ENCODE data around the gene HMG20A. TPM values are rescaled to one million over a fixed set of nuclear protein-coding genes. Genes with fewer than 3 reads are reported as not detected.

The HMG20A gene
- 10 to 100 TPM; 36.4 to 46.3 TPM for total RNA-seq

- CTCF ChIA-PET, result interaction anchor here (0.6 to 2.7 kb wide), 9 partner anchors 9 to 397 kb away, joined by 3 to 16 read pairs (median 5); no protein-coding TSS in a partner anchor
- peaks cover 2% of the 10 kb centered on the region for H3K27me3 Mint-ChIP-seq
- no peaks in the 10 kb centered on the region for H3K9me3 Mint-ChIP-seq (ENCODE audit: low read depth)
- H3K36me3 Mint-ChIP-seq, result peaks cover 12% of the 10 kb centered on the region
- DNase-seq (peak; percentile 83), ATAC-seq (peak; percentile 48)
- peaks cover 46% of the 10 kb centered on the region for H3K4me1 Mint-ChIP-seq
- peak within 1 kb of the TSS; percentile 99 for H3K27ac Mint-ChIP-seq
- H3K4me3 Mint-ChIP-seq, result peak within 1 kb of the TSS; percentile 99
Measured at GRCh38 chr15:77420610-77421369, at the start of gene HMG20A. TSS of gene HMG20A (plus strand) at chr15:77420888. CDS start at chr15:77458408, 37,520 bp downstream.

- H3K36me3 Mint-ChIP-seq, result peaks cover 2% of the 10 kb centered on the region
- DNase-seq, result no peak
- no peak for ATAC-seq
- H3K27me3 Mint-ChIP-seq, result no peaks in the 10 kb centered on the region
- H3K4me1 Mint-ChIP-seq, result peaks cover 7% of the 10 kb centered on the region
- CTCF ChIA-PET, result no interaction called here
- H3K9me3 Mint-ChIP-seq (ENCODE audit: low read depth), result no peaks in the 10 kb centered on the region
- no peak overlapping the region for H3K27ac Mint-ChIP-seq
- H3K4me3 Mint-ChIP-seq, result no peak overlapping the region
Measured at GRCh38 chr15:77371850-77372563, 48.7 kb upstream of the HMG20A start.

GRCh38 chr15:77373441-77373840 lies 47.2 kb upstream of the HMG20A start:
- no peak overlapping the region for H3K27ac Mint-ChIP-seq
- H3K36me3 Mint-ChIP-seq, result peaks cover 2% of the 10 kb centered on the region
- no peak for ATAC-seq
- peaks cover 7% of the 10 kb centered on the region for H3K4me1 Mint-ChIP-seq
- DNase-seq, result no peak
- H3K9me3 Mint-ChIP-seq (ENCODE audit: low read depth), result no peaks in the 10 kb centered on the region
- CTCF ChIA-PET, result no interaction called here
- no peaks in the 10 kb centered on the region for H3K27me3 Mint-ChIP-seq
- H3K4me3 Mint-ChIP-seq, result no peak overlapping the region

- DNase-seq (no peak), ATAC-seq (no peak)
- H3K9me3 Mint-ChIP-seq (ENCODE audit: low read depth), result no peaks in the 10 kb centered on the region
- H3K36me3 Mint-ChIP-seq, result peaks cover 2% of the 10 kb centered on the region
- CTCF ChIA-PET, result no interaction called here
- peaks cover 5% of the 10 kb centered on the region for H3K4me1 Mint-ChIP-seq
- no peaks in the 10 kb centered on the region for H3K27me3 Mint-ChIP-seq
- no peak overlapping the region for H3K27ac Mint-ChIP-seq
- H3K4me3 Mint-ChIP-seq, result no peak overlapping the region
Measured at GRCh38 chr15:77375133-77375532, 45.6 kb upstream of the HMG20A start.

GRCh38 chr15:77376770-77377169 lies 43.9 kb upstream of the HMG20A start:
- Mint-ChIP-seq H3K27ac (no peak overlapping the region), H3K4me1 (peaks cover 5% of the 10 kb centered on the region), H3K4me3 (no peak overlapping the region), H3K36me3 (no peaks in the 10 kb centered on the region), H3K27me3 (no peaks in the 10 kb centered on the region), H3K9me3 (ENCODE audit: low read depth) (no peaks in the 10 kb centered on the region)
- CTCF ChIA-PET, result no interaction called here
- ATAC-seq (no peak), DNase-seq (no peak)

- peaks cover 15% of the 10 kb centered on the region for H3K4me1 Mint-ChIP-seq
- no peak for DNase-seq
- H3K4me3 Mint-ChIP-seq, result no peak overlapping the region
- no peak overlapping the region for H3K27ac Mint-ChIP-seq
- ATAC-seq, result no peak
- peaks cover 2% of the 10 kb centered on the region for H3K36me3 Mint-ChIP-seq
- CTCF ChIA-PET, result interaction anchor here (1.1 kb wide), 1 partner anchor 10 kb away, joined by 3 read pairs; no protein-coding TSS in a partner anchor
- H3K9me3 Mint-ChIP-seq (ENCODE audit: low read depth), result no peaks in the 10 kb centered on the region
- no peaks in the 10 kb centered on the region for H3K27me3 Mint-ChIP-seq
Measured at GRCh38 chr15:77380033-77380432, 40.7 kb upstream of the HMG20A start.

- ATAC-seq, result no peak
- no peak for DNase-seq
- H3K9me3 Mint-ChIP-seq (ENCODE audit: low read depth), result no peaks in the 10 kb centered on the region
- H3K4me3 Mint-ChIP-seq, result no peak overlapping the region
- CTCF ChIA-PET, result no interaction called here
- H3K27me3 Mint-ChIP-seq, result no peaks in the 10 kb centered on the region
- H3K27ac Mint-ChIP-seq, result no peak overlapping the region
- H3K4me1 Mint-ChIP-seq, result peaks cover 19% of the 10 kb centered on the region
- peaks cover 2% of the 10 kb centered on the region for H3K36me3 Mint-ChIP-seq
Measured at GRCh38 chr15:77384086-77384485, 36.6 kb upstream of the HMG20A start.

- no peak overlapping the region for H3K27ac Mint-ChIP-seq
- no peak overlapping the region for H3K4me3 Mint-ChIP-seq
- CTCF ChIA-PET, result no interaction called here
- no peaks in the 10 kb centered on the region for H3K9me3 Mint-ChIP-seq (ENCODE audit: low read depth)
- ATAC-seq, result no peak
- H3K36me3 Mint-ChIP-seq, result peaks cover 2% of the 10 kb centered on the region
- H3K4me1 Mint-ChIP-seq, result peaks cover 19% of the 10 kb centered on the region
- no peaks in the 10 kb centered on the region for H3K27me3 Mint-ChIP-seq
- no peak for DNase-seq
Measured at GRCh38 chr15:77384589-77385359, 35.9 kb upstream of the HMG20A start.

- Mint-ChIP-seq H3K36me3 (peaks cover 2% of the 10 kb centered on the region), H3K9me3 (ENCODE audit: low read depth) (no peaks in the 10 kb centered on the region), H3K27ac (no peak overlapping the region), H3K4me3 (no peak overlapping the region), H3K27me3 (no peaks in the 10 kb centered on the region), H3K4me1 (peaks cover 19% of the 10 kb centered on the region)
- CTCF ChIA-PET, result no interaction called here
- ATAC-seq (no peak), DNase-seq (no peak)
Measured at GRCh38 chr15:77386626-77387025, 34.1 kb upstream of the HMG20A start.

- H3K36me3 Mint-ChIP-seq, result no peaks in the 10 kb centered on the region
- DNase-seq, result no peak
- ATAC-seq, result no peak
- H3K4me3 Mint-ChIP-seq, result no peak overlapping the region
- peaks cover 19% of the 10 kb centered on the region for H3K4me1 Mint-ChIP-seq
- H3K9me3 Mint-ChIP-seq (ENCODE audit: low read depth), result no peaks in the 10 kb centered on the region
- H3K27me3 Mint-ChIP-seq, result no peaks in the 10 kb centered on the region
- CTCF ChIA-PET, result no interaction called here
- H3K27ac Mint-ChIP-seq, result no peak overlapping the region
Measured at GRCh38 chr15:77387365-77388105, 33.2 kb upstream of the HMG20A start.

- H3K27ac Mint-ChIP-seq, result no peak overlapping the region
- CTCF ChIA-PET, result no interaction called here
- ATAC-seq (no peak), DNase-seq (no peak)
- H3K36me3 Mint-ChIP-seq, result peaks cover 18% of the 10 kb centered on the region
- no peaks in the 10 kb centered on the region for H3K27me3 Mint-ChIP-seq
- peaks cover 10% of the 10 kb centered on the region for H3K9me3 Mint-ChIP-seq (ENCODE audit: low read depth)
- H3K4me3 Mint-ChIP-seq, result no peak overlapping the region
- H3K4me1 Mint-ChIP-seq, result no peaks in the 10 kb centered on the region
Measured at GRCh38 chr15:77391372-77391951, 29.2 kb upstream of the HMG20A start.

GRCh38 chr15:77392762-77393470 lies 27.8 kb upstream of the HMG20A start:
- Mint-ChIP-seq H3K27me3 (no peaks in the 10 kb centered on the region), H3K9me3 (ENCODE audit: low read depth) (peaks cover 14% of the 10 kb centered on the region), H3K4me1 (no peaks in the 10 kb centered on the region), H3K4me3 (no peak overlapping the region), H3K36me3 (peaks cover 22% of the 10 kb centered on the region), H3K27ac (no peak overlapping the region)
- ATAC-seq (no peak), DNase-seq (no peak)
- CTCF ChIA-PET, result no interaction called here
